ENCODE measurements around the gene LYPD8.

The LYPD8 gene

DNA sequence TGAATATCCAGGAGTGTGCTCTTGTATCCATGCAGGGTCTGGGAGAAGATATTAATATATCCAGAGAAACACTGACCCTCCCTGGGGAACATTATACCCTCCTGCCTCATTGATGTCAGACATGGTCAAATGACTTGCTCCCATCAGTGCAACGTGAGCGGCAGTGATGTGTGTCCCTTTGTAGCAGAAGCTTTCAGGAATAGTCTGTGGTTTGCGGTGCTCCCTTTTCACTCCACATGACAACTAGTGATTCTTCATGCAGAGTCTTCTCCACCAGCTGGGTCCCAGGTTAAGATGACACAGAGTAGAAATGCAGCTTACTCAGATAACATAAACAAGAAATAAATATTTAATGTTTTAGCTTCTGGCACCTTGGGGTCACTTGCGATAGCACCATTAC lies 31.9 kb upstream of the LYPD8 start (continued):
- TF ChIP-seq, protein P1, sequence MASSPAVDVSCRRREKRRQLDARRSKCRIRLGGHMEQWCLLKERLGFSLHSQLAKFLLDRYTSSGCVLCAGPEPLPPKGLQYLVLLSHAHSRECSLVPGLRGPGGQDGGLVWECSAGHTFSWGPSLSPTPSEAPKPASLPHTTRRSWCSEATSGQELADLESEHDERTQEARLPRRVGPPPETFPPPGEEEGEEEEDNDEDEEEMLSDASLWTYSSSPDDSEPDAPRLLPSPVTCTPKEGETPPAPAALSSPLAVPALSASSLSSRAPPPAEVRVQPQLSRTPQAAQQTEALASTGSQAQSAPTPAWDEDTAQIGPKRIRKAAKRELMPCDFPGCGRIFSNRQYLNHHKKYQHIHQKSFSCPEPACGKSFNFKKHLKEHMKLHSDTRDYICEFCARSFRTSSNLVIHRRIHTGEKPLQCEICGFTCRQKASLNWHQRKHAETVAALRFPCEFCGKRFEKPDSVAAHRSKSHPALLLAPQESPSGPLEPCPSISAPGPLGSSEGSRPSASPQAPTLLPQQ (tag by site-specific recombination; IDR thresholded peaks at IDR 0.05), result no peak
- TF ChIP-seq GLIS2 (tag by site-specific recombination; IDR thresholded peaks at IDR 0.05), result no peak
- TF ChIP-seq ZNF214 (tag by site-specific recombination; IDR thresholded peaks at IDR 0.05; ENCODE audit: borderline replicate concordance), result no peak

DNA sequence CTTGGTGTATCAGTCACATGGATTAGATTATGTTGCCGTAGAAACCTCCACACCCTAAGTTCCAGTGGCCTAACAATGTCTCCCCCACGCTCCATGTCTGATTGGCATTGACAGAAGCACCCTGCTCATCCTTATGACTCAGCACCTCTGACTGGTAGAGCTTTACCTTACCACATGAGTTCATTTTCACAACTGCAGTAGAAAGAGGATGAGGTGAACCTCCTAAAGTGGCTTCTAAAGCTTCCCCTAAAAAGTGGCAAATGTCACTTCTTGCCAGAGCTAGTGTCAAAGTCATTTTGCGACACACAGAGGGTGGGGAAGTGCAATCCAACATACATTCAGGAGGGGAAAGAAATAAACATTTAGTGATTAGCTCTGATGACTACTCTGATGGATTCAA lies 30.6 kb upstream of the LYPD8 start:
- Histone ChIP-seq H3K9me3 (ENCODE audit: control insufficient read depth, insufficient read depth, low read depth, low read length) (no peaks in the 10 kb centered on the region), H3K27ac (ENCODE audit: extremely low read depth, low read depth, low read length) (no peak overlapping the region), H3K36me3 (ENCODE audit: control insufficient read depth in 2 of 2, insufficient read depth in 1 of 2, low read length in 2 of 2) (no peaks in the 10 kb centered on the region), H3K4me1 (ENCODE audit: control insufficient read depth, insufficient read depth, low read length) (no peaks in the 10 kb centered on the region), H3K4me3 (ENCODE audit: low read depth, low read length) (no peak overlapping the region)
- ChIA-PET POLR2A (no interaction called here), CTCF (no interaction called here)
- TF ChIP-seq HOXC10 (CRISPR knock-in tag; IDR thresholded peaks at IDR 0.05) (no peak), ZNF473 (tag by site-specific recombination; IDR thresholded peaks at IDR 0.05) (no peak)

DNA sequence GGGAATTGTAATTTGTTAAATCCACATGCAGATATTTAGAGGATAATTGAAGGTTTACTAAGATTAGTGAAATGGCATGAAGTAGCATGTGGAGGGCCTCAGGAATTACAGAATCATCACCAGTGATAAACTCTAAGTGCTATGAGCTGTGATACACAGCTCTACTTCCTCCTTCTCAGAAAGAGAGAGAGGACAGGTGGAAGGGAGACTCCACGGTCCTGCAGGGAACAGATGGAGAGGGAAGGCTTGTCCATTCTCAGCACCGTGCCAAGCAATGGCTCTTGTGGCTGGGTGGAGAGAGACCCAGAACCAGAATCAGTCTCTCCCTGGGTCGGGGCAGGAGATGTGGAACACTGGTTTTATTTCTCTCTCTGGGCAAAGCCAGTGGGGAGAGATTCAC lies 27.8 kb upstream of the LYPD8 start:
- ChIA-PET CTCF (no interaction called here), POLR2A (no interaction called here)
- H3K4me1 ChIP-seq (ENCODE audit: control insufficient read depth, insufficient read depth, low read length), result no peaks in the 10 kb centered on the region
- no peak overlapping the region for H3K27ac ChIP-seq (ENCODE audit: extremely low read depth, low read depth, low read length)
- H3K9me3 ChIP-seq (ENCODE audit: control insufficient read depth, insufficient read depth, low read depth, low read length), result no peaks in the 10 kb centered on the region
- H3K36me3 ChIP-seq (ENCODE audit: control insufficient read depth in 2 of 2, insufficient read depth in 1 of 2, low read length in 2 of 2), result no peaks in the 10 kb centered on the region
- TF ChIP-seq, protein P2, sequence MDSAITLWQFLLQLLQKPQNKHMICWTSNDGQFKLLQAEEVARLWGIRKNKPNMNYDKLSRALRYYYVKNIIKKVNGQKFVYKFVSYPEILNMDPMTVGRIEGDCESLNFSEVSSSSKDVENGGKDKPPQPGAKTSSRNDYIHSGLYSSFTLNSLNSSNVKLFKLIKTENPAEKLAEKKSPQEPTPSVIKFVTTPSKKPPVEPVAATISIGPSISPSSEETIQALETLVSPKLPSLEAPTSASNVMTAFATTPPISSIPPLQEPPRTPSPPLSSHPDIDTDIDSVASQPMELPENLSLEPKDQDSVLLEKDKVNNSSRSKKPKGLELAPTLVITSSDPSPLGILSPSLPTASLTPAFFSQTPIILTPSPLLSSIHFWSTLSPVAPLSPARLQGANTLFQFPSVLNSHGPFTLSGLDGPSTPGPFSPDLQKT (IDR thresholded peaks at IDR 0.05; ENCODE audit: borderline replicate concordance, low read depth, low read length), result no peak
- TF ChIP-seq ZNF544 (tag by site-specific recombination; IDR thresholded peaks at IDR 0.05) (no peak), ZNF175 (tag by site-specific recombination; IDR thresholded peaks at IDR 0.05) (no peak)
- no peak overlapping the region for H3K4me3 ChIP-seq (ENCODE audit: low read depth, low read length)

DNA sequence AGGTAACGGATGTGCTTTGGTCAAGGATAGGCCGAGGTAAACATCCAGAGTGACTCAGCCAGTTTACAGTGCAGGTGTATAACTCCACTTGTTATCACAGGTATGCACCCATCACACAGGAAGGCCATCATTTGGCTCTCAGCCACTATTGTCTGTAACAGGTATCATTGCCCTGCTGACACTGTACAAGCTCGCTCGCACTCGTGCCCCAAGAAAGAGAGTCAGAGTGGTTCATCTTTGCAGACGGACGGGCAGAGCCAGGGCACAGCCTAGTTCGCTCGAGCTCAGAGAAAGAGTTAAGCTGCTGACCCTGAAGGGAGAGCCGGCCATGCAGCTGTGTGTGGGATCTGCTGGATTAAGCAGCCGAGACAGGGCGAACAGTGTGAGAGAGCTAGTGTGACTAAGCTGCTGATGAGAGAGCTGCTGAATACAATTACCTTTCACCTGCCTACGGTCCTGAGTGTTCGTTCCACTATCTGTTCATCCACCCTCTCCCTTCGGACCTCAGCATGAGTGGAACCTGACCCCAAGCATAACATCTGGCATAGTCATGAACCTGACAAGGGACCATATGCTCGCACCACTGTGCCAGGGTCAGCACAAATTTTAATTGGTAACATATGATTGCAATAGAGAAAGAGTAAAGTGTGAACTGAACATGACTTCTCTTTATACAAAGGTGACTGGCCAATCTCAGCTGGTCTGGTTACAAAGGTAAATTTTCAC lies 27.0 kb upstream of the LYPD8 start:
- Histone ChIP-seq H3K36me3 (ENCODE audit: control insufficient read depth in 2 of 2, insufficient read depth in 1 of 2, low read length in 2 of 2) (no peaks in the 10 kb centered on the region), H3K4me1 (ENCODE audit: control insufficient read depth, insufficient read depth, low read length) (no peaks in the 10 kb centered on the region), H3K27ac (ENCODE audit: extremely low read depth, low read depth, low read length) (no peak overlapping the region), H3K4me3 (ENCODE audit: low read depth, low read length) (no peak overlapping the region), H3K9me3 (ENCODE audit: control insufficient read depth, insufficient read depth, low read depth, low read length) (no peaks in the 10 kb centered on the region)
- TF ChIP-seq, protein P1 (tag by site-specific recombination; IDR thresholded peaks at IDR 0.05), result no peak
- no peak for TF ChIP-seq ZNF202 (tag by site-specific recombination; IDR thresholded peaks at IDR 0.05; ENCODE audit: borderline replicate concordance)
- ChIA-PET CTCF (interaction anchor here (0.7 kb wide), 1 partner anchor 78 kb away, joined by 3 read pairs; no protein-coding TSS in a partner anchor), POLR2A (no interaction called here)

DNA sequence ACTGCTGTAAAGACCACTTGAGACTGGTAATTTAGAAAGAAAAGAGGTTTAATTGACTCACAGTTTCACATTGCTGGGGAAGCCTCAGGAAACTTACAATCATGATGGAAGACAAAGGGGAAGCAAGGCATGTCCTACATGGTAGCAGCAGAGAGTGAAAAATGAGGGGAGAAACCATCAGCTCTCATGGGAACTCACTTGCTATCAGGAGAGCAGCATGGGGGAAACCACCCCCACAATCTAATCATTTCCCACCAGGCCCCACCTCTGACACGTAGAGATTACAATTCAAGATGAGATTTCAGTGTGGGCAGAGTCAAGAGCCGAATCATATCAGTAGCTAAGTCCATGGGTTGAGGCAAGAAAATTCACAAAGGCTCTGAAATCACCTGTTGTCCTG lies 23.8 kb upstream of the LYPD8 start:
- no peak overlapping the region for H3K4me3 ChIP-seq (ENCODE audit: low read depth, low read length)
- no peaks in the 10 kb centered on the region for H3K4me1 ChIP-seq (ENCODE audit: control insufficient read depth, insufficient read depth, low read length)
- POLR2A ChIA-PET, result no interaction called here
- H3K36me3 ChIP-seq (ENCODE audit: control insufficient read depth in 2 of 2, insufficient read depth in 1 of 2, low read length in 2 of 2), result no peaks in the 10 kb centered on the region
- no peaks in the 10 kb centered on the region for H3K9me3 ChIP-seq (ENCODE audit: control insufficient read depth, insufficient read depth, low read depth, low read length)
- no peak overlapping the region for H3K27ac ChIP-seq (ENCODE audit: extremely low read depth, low read depth, low read length)
- CTCF ChIA-PET, result interaction anchor here (0.6 kb wide), 1 partner anchor 160 kb away, joined by 3 read pairs; no protein-coding TSS in a partner anchor
- no peak for TF ChIP-seq ZNF112 (tag by site-specific recombination; IDR thresholded peaks at IDR 0.05)
- no peak for TF ChIP-seq ZNF19 (tag by site-specific recombination; IDR thresholded peaks at IDR 0.05; ENCODE audit: low read depth)
- no peak for TF ChIP-seq ZNF701 (tag by site-specific recombination; IDR thresholded peaks at IDR 0.05)
- TF ChIP-seq, protein P3, sequence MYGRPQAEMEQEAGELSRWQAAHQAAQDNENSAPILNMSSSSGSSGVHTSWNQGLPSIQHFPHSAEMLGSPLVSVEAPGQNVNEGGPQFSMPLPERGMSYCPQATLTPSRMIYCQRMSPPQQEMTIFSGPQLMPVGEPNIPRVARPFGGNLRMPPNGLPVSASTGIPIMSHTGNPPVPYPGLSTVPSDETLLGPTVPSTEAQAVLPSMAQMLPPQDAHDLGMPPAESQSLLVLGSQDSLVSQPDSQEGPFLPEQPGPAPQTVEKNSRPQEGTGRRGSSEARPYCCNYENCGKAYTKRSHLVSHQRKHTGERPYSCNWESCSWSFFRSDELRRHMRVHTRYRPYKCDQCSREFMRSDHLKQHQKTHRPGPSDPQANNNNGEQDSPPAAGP (tag by site-specific recombination; IDR thresholded peaks at IDR 0.05), result no peak
- TF ChIP-seq ZSCAN23 (tag by site-specific recombination; IDR thresholded peaks at IDR 0.05), result no peak
- TF ChIP-seq ZBTB20 (tag by site-specific recombination; IDR thresholded peaks at IDR 0.05), result no peak
- TF ChIP-seq, protein P4, sequence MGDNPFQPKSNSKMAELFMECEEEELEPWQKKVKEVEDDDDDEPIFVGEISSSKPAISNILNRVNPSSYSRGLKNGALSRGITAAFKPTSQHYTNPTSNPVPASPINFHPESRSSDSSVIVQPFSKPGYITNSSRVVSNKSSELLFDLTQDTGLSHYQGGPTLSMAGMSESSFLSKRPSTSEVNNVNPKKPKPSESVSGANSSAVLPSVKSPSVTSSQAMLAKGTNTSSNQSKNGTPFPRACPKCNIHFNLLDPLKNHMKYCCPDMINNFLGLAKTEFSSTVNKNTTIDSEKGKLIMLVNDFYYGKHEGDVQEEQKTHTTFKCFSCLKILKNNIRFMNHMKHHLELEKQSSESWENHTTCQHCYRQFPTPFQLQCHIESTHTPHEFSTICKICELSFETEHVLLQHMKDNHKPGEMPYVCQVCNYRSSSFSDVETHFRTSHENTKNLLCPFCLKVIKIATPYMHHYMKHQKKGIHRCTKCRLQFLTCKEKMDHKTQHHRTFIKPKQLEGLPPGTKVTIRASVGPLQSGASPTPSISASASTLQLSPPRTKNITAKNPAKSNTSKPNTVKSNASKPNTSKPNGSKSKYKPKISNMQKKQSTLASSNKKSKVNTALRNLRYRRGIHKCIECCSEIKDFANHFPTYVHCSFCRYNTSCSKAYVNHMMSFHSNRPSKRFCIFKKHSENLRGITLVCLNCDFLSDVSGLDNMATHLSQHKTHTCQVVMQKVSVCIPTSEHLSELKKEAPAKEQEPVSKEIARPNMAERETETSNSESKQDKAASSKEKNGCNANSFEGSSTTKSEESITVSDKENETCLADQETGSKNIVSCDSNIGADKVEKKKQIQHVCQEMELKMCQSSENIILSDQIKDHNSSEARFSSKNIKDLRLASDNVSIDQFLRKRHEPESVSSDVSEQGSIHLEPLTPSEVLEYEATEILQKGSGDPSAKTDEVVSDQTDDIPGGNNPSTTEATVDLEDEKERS (tag by site-specific recombination; IDR thresholded peaks at IDR 0.05), result no peak
- TF ChIP-seq ZNF561 (tag by site-specific recombination; IDR thresholded peaks at IDR 0.05; ENCODE audit: borderline replicate concordance), result no peak
